NCI-H2107 (cell line): Measurements from ENCODE around the gene SYT7.
"Not testable (repeated sequence)": the region's sequence is repeated elsewhere in the genome, so short reads cannot be mapped to it uniquely, and the experiment has no call there.

Source experiments
- DNase-seq: peaks from one replicate; lab custom pipeline; 2025; lab: John Stamatoyannopoulos, UW

Gene SYT7

DNA sequence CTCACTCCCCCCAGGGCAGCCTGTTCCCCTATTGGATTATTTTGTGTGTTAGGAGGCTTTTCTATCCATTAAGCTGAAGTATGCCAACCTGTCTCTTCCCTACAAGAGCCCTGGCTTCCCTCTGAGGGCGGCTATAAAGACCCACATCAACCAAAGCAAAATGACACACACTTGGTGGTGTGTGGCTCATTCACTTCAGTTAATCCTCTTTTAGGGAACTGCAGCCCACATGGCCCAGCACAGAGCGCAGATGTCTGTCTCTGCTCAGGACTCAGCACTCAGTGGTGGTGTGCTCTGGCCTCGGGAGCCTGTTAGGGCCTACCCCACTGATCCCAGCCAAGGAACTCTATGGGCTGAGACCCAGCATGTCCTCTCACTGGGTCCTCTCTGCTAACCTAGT lies 104.5 kb downstream of the SYT7 start:
- no peak for DNase-seq

DNA sequence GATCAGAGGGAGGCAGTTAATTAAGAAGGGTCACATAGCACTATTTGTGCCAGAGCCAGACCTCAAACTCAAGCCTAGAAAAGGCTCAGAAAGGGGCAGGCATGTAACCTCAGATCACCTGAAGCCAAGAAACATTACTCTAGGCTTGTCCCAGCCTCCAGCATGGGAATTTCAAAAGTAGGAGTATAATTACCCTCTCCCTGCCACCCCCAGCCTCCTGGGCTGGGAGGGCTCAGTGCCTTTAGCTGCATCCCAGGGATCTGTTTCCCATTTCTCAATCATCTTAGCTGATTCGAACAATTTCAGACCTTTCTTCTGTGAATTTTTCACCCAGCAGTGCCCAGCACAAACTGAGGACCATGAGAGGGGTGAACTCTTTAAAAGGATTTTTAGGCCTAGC lies 105.4 kb downstream of the SYT7 start:
- DNase-seq, result no peak

DNA sequence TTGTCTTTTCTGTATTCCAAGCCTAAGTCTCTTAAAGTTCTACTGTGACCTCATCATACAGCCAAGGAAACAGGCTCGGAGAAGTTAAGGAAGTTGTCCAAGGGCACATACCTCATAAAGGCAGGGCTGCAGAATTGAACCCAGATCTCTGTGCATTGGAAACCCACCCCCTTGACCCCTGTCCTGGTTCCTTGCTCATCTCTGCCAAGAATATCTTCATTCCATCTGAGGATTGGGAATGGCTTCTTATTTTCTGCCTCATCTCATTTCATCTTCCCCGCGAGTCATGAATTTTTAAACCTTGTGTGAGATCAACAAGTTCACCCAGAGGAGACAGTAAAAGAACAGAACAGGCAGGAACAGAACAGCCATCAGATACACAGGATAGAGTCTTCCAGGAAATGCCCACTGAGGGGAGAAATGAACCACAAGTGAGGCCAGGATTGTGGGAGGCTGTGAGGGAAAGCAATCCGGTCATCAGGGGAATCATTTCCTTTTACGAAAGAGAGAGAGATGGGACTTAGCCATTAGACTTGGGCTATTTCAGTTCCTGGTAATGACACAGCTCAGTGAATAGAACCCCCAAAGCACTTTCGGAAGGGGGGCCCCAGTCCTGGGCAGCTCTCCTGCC lies 106.7 kb downstream of the SYT7 start:
- no peak for DNase-seq

DNA sequence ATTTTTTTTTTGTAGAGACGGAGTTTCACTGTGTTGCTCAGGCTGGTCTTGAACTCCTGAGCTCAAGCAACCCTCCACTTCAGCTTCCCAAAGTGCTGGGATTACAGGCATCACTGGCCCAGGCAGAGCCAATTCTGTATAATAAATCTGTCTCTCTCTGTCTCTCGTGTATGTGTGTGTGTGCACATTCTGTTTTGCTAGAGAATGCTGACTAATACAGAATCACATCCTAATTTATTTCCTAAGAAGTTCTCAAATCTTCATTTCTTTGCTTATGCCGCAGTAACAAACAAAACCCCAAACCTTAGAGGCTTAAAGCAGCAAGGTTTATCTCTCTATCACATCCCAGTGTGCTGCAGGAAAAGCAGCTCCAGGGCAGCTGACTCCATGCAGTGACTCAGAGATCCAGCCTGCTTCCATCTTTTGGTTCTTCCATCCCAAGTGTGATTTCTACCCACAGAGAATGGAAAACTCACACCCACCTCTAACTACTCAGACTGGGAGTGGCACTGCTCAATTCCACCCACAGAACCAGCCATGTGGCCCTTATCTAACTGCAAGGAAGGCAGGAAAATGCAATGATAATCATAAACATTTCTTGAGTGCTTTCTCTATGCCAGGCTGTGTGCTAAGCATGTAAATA lies 107.4 kb downstream of the SYT7 start:
- DNase-seq, result no peak

DNA sequence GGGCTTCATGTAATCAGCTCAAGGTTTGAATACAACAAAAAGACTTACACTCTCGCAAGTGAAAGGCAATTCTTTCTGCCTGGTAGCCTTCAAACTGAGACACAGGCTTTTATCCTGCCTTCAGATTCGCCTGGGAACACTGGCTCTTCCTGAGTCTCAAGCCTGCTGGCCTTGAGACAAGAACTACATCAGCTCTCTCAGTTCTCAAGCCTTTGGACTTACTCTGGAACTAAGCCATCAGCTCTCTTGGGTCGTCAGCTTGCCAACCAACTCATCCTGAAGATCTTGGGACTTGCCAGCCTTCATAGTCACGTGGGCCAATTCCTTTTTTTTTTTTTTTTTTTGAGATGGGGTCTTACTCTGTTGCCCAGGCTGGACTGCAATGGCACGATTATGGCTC lies 108.0 kb downstream of the SYT7 start:
- no peak for DNase-seq

DNA sequence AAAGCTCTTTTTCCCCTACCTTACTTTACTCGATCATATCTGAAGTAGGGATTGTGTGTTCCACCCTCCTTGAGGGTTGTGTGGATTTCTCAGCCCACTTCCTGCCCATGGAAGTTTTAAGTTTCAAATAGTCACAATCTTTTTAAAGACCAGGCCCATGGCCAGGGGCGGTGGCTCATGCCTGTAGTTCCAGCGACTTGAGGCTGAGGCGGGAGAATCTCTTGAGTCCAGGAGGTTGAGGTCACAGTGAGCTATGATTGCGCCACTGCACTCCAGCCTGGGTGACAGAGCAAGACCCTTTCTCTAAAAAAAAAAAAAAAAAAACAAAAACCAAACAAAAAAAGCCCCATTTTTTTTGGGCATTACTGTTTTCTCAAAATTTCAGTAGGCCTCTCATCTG lies 108.6 kb downstream of the SYT7 start:
- DNase-seq, result no peak

DNA sequence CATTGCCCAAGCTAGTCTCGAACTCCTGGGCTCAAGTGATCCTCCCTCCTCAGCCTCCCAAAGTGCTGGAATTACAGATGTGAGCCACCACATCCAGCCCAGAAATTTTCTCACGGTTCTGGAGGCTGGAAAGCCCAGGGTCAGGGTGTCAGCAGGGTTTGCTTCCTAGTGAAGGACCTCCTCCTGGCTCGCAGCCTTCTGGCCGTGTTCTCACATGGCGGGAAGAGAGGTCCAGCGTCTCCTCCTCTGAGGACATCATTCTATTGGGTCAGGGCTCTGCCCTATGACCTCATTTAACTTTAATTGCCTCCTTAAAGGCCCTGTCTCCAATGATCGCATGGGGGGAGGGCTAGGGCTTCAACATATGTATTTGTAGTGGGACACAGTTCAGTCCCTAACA lies 112.9 kb downstream of the SYT7 start:
- DNase-seq, result no peak

DNA sequence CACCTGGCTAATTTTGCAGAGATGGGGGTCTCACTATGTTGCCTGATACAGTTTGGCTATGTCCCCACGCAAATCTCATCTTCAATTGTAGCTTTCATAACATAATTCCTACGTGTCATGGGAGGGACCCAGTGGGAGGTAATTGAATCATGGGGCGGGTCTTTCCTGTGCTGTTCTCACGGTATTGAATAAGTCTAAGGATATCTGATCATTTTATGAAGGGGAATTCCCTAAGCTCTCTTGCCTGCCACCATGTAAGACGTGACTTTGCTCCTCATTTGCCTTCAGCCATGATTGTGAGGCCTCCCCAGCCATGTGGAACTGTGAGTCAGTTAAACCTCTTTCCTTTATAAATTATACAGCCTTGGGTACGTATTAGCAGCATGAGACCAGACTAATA lies 113.3 kb downstream of the SYT7 start:
- DNase-seq, result not testable (repeated sequence)
